ENCODE measurements around the gene CDKAL1. TPM values are rescaled to one million over a fixed set of nuclear protein-coding genes. Genes with fewer than 3 reads are reported as not detected.

The CDKAL1 gene
- total and polyA plus RNA-seq, 9 of the 15 experiments (the other 6 are each of a cell fraction or from before 2014, with no cell fraction given), result 11.2 to 36.3 (median 20.1) TPM

DNA sequence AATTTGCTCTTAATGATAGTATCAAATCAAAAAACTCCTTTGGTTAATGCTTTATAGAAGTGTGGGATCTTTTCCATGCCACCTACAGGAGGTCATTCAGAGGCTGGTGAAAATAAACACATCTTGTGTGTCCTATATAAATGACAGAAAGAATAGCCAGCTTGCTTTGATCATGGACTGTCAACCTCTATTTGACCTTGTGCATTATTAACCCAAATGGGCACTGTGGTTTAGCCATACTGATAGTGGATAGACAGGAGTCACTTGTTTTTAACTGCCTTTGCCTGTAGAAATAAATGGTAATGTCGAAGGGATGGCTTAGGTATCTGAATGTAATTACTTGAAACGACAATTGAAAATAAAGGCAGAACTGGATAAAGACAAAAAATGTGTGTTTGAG, 123.8 kb downstream of the CDKAL1 start:
- H2AFZ ChIP-seq (ENCODE audit: low read depth, low read length), result no peak overlapping the region
- peaks cover 0 to 2% of the 10 kb centered on the region in 2 experiments; a peak in 3 of 5 replicates for H3K4me1 ChIP-seq (replicated peaks in 1 of 2; ENCODE audit: control insufficient read depth in 2 of 2, insufficient read depth in 2 of 2, low read length in 2 of 2)
- in situ Hi-C loops (cut with MboI) (no loop called here), intact Hi-C loops (cut with micrococcal nuclease) (no loop called here)
- no peaks in the 10 kb centered on the region; the same call in 2 of the 3 replicates for H3K36me3 ChIP-seq (ENCODE audit: control insufficient read depth, insufficient read depth, low read length)
- H3K9ac ChIP-seq (ENCODE audit: insufficient read depth in 1 of 2, low read depth in 2 of 2, low read length in 2 of 2), result no peak overlapping the region
- ATAC-seq (no peak), DNase-seq (ENCODE audit: extremely low read depth in 1 of 4, low spot score in 3 of 4) (no peak), FAIRE-seq (no peak)
- H3K4me2 ChIP-seq (ENCODE audit: insufficient read depth, low read length), result no peak overlapping the region
- no peaks in the 10 kb centered on the region for H3K9me1 ChIP-seq (ENCODE audit: control insufficient read depth, insufficient read depth, low read length)
- BruUV-seq (replicated peaks), result no TSS peak
- POLR2A ChIA-PET, result interaction anchor here (1.3 kb wide), 1 partner anchor 10 kb away, joined by 3 read pairs; no protein-coding TSS in a partner anchor
- no peaks in the 10 kb centered on the region for H4K20me1 ChIP-seq (replicated peaks; ENCODE audit: control insufficient read depth, insufficient read depth, low read length)
- no peak overlapping the region for H3K4me3 ChIP-seq
- TF ChIP-seq, protein P1, sequence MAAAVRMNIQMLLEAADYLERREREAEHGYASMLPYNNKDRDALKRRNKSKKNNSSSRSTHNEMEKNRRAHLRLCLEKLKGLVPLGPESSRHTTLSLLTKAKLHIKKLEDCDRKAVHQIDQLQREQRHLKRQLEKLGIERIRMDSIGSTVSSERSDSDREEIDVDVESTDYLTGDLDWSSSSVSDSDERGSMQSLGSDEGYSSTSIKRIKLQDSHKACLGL (CRISPR knock-in tag; IDR thresholded peaks at IDR 0.05; ENCODE audit: borderline replicate concordance, poor library complexity, severe bottlenecking), result no peak
- TF ChIP-seq ESRRA (IDR thresholded peaks at IDR 0.05; ENCODE audit: borderline replicate concordance, low read depth), result 0 out of 2 replicates have a peak, but pooled peaks have one; percentile 30
- no peaks in the 10 kb centered on the region for H3K27me3 ChIP-seq (ENCODE audit: control insufficient read depth in 2 of 2, insufficient read depth in 2 of 2, low read length in 2 of 2)
- WGBS (ENCODE audit: insufficient coverage, low coverage, missing lambda C conversion rate), result 56% methylated on average over 2 of the region's 2 CpGs
- peaks cover 19% of the 10 kb centered on the region; the same call in 2 of the 3 replicates for H3K79me2 ChIP-seq (ENCODE audit: control insufficient read depth, insufficient read depth, low read length)
- CTCF ChIA-PET (ENCODE audit: low intra/inter-chr PET ratio), result no interaction called here
- H3K9me3 ChIP-seq (replicated peaks; ENCODE audit: control insufficient read depth, insufficient read depth, low read depth, low read length), result no peaks in the 10 kb centered on the region
- H3K27ac ChIP-seq (ENCODE audit: extremely low read depth, low read depth, low read length), result no peak overlapping the region

DNA sequence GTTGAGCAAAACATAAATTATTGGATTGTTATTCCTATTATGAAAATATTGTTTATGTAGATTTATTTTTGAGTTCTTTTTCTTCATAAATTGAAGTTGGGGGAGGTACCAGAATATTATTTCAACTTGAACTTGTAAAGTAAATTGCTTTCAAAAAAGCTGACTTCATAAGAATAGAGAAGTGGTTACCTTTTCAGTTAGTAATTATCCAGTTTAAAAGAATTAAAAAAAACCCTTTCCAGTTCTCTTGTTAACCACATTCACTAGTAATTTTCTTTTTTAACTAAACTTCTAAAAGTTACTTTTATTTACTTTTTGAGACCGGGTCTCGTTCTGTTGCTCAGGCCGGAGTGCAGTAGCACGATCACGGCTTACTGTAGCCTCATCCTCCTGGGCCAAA, 124.3 kb downstream of the CDKAL1 start:
- no peak overlapping the region for H3K4me2 ChIP-seq (ENCODE audit: insufficient read depth, low read length)
- peaks cover 16% of the 10 kb centered on the region; the same call in 2 of the 3 replicates for H3K79me2 ChIP-seq (ENCODE audit: control insufficient read depth, insufficient read depth, low read length)
- no peaks in the 10 kb centered on the region for H4K20me1 ChIP-seq (replicated peaks; ENCODE audit: control insufficient read depth, insufficient read depth, low read length)
- ATAC-seq (no peak), DNase-seq (ENCODE audit: extremely low read depth in 1 of 4, low spot score in 3 of 4) (no peak), FAIRE-seq (no peak)
- no peak overlapping the region for H3K4me3 ChIP-seq
- H3K4me1 ChIP-seq (replicated peaks in 1 of 2; ENCODE audit: control insufficient read depth in 2 of 2, insufficient read depth in 2 of 2, low read length in 2 of 2), result no peaks in the 10 kb centered on the region; a peak in 1 of 5 replicates
- POLR2A ChIA-PET, result interaction anchor here (1.3 kb wide), 1 partner anchor 10 kb away, joined by 3 read pairs; no protein-coding TSS in a partner anchor
- H3K27ac ChIP-seq (ENCODE audit: extremely low read depth, low read depth, low read length), result no peak overlapping the region
- WGBS (ENCODE audit: insufficient coverage, low coverage, missing lambda C conversion rate), result 98% methylated on average over 5 of the region's 5 CpGs
- no peak overlapping the region for H3K9ac ChIP-seq (ENCODE audit: insufficient read depth in 1 of 2, low read depth in 2 of 2, low read length in 2 of 2)
- intact Hi-C loops (cut with micrococcal nuclease) (no loop called here), in situ Hi-C loops (cut with MboI) (no loop called here)
- no peak for TF ChIP-seq ZNF274 (IDR thresholded peaks at IDR 0.05; ENCODE audit: borderline replicate concordance, low read depth, low read length)
- TF ChIP-seq ATF1 (CRISPR knock-in tag; IDR thresholded peaks at IDR 0.05), result no peak
- TF ChIP-seq ATF1 (tag; IDR thresholded peaks at IDR 0.05), result no peak
- BruUV-seq (replicated peaks), result no TSS peak
- CTCF ChIA-PET (ENCODE audit: low intra/inter-chr PET ratio), result no interaction called here
- H2AFZ ChIP-seq (ENCODE audit: low read depth, low read length), result no peak overlapping the region
- H3K36me3 ChIP-seq (ENCODE audit: control insufficient read depth, insufficient read depth, low read length), result no peaks in the 10 kb centered on the region
- no peaks in the 10 kb centered on the region for H3K27me3 ChIP-seq (ENCODE audit: control insufficient read depth in 2 of 2, insufficient read depth in 2 of 2, low read length in 2 of 2)
- no peaks in the 10 kb centered on the region for H3K9me3 ChIP-seq (replicated peaks; ENCODE audit: control insufficient read depth, insufficient read depth, low read depth, low read length)
- H3K9me1 ChIP-seq (ENCODE audit: control insufficient read depth, insufficient read depth, low read length), result no peaks in the 10 kb centered on the region

Measured in K562 (cell line).